Mesendoderm (in vitro differentiated cells): ENCODE measurements around the gene ASXL1.

Experiments
- DNase-seq: peaks from one replicate; pipeline ENCODE4 v3.0.0; 2013
- H2AK5ac ChIP-seq: 2 replicates; pipeline ENCODE4 v1.6.1; 2013; ENCODE audit warnings: low read length, inconsistent platforms
- H2BK120ac ChIP-seq: 2 replicates; pipeline ENCODE4 v1.6.1; 2013; ENCODE audit warnings: low read depth, mild to moderate bottlenecking, low read length, moderate library complexity, mixed read lengths
- H2BK15ac ChIP-seq: replicated peaks from 2 replicates; pipeline ENCODE4 v1.6.1; 2013; ENCODE audit warnings: low read depth, mild to moderate bottlenecking, moderate library complexity
- H2BK5ac ChIP-seq: 2 replicates; pipeline ENCODE4 v1.6.1; 2013; ENCODE audit warnings: low read length, inconsistent platforms
- H3K18ac ChIP-seq: 2 replicates; pipeline ENCODE4 v1.6.1; 2013; ENCODE audit warnings: mild to moderate bottlenecking, low read length, mixed read lengths
- H3K23ac ChIP-seq: one replicate; pipeline ENCODE4 v1.6.1; 2013; ENCODE audit warnings: low read length
- H3K27ac ChIP-seq: 2 replicates; pipeline ENCODE4 v1.5.1; 2013; ENCODE audit warnings: low read depth, mild to moderate bottlenecking, inconsistent platforms, low read length, moderate library complexity
- H3K27me3 ChIP-seq: 2 replicates; pipeline ENCODE4 v1.6.1; 2013; ENCODE audit warnings: low read length, control low read depth, mild to moderate bottlenecking, inconsistent platforms; ENCODE audit not compliant: insufficient read depth, poor library complexity
- H3K36me3 ChIP-seq: 2 replicates; pipeline ENCODE4 v1.6.1; 2013; ENCODE audit warnings: low read length, inconsistent platforms; ENCODE audit not compliant: control insufficient read depth, insufficient read depth
- H3K4ac ChIP-seq: one replicate; pipeline ENCODE4 v1.6.1; 2013; ENCODE audit warnings: low read depth, mild to moderate bottlenecking, low read length, moderate library complexity
- H3K4me1 ChIP-seq: 2 replicates; pipeline ENCODE4 v1.6.1; 2013; ENCODE audit warnings: low read depth, low read length, inconsistent platforms; ENCODE audit not compliant: control insufficient read depth
- H3K4me2 ChIP-seq: 2 replicates; pipeline ENCODE4 v1.6.1; 2013; ENCODE audit warnings: low read length
- H3K4me3 ChIP-seq: 2 replicates; pipeline ENCODE4 v1.5.1; 2013; ENCODE audit warnings: mild to moderate bottlenecking, low read length
- H3K56ac ChIP-seq: one replicate; pipeline ENCODE4 v1.6.1; 2013; ENCODE audit warnings: low read length
- H3K79me1 ChIP-seq: 2 replicates; pipeline ENCODE4 v1.6.1; 2013; ENCODE audit warnings: low read length, inconsistent platforms
- H3K79me2 ChIP-seq: 2 replicates; pipeline ENCODE4 v1.6.1; 2013; ENCODE audit warnings: mild to moderate bottlenecking, low read length; ENCODE audit not compliant: control insufficient read depth, insufficient read depth
- H3K9ac ChIP-seq: 2 replicates; pipeline ENCODE4 v1.6.1; 2013; ENCODE audit warnings: low read length, inconsistent platforms
- H4K5ac ChIP-seq: one replicate; pipeline ENCODE4 v1.6.1; 2013; ENCODE audit warnings: low read length
- H4K8ac ChIP-seq: one replicate; pipeline ENCODE4 v1.6.1; 2013; ENCODE audit warnings: low read depth, mild to moderate bottlenecking, control low read depth, low read length, moderate library complexity
- WGBS: extraction: QIAGEN DNeasy Blood & Tissue Kit; methylation state at CpG from one replicate; pipeline ENCODE4 v1.1.7; 2013; ENCODE audit warnings: low lambda C conversion rate, missing lambda C conversion rate; ENCODE audit not compliant: insufficient coverage; ENCODE audit errors: extremely low coverage; 5-methylcytosine and 5-hydroxymethylcytosine counted together

ASXL1 gene

DNA sequence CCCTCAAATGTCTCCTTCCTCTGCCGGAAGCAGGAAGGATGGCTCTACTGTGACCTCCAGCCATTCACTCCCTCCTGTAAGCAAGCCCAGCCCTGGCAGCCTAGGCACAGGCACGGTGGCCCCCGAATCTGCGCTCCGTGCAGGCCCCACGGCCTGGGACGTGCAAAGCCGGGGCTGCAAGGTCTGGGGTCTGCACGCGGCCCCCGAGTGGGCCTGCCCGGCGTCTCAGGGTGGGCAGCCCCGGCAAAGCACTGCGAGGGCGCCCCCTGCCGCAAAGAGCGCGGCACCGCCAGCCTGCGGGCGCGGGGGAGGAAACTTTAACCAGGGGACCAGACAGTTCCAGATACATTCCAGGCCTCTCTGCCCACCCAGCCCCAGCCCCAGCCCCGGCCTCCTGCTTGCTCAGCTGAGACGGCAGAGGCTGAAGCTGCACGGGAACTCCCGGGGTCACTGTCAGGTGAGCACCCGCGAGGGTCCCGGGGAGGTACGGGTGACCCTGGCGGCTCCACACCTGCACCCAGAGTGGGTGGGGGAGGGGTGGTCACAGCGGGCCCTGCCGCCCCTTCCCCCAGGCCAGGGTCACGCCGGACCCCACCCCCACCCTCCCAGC lies 98.8 kb downstream of the ASXL1 start:
- no peak overlapping the region for H3K18ac ChIP-seq

DNA sequence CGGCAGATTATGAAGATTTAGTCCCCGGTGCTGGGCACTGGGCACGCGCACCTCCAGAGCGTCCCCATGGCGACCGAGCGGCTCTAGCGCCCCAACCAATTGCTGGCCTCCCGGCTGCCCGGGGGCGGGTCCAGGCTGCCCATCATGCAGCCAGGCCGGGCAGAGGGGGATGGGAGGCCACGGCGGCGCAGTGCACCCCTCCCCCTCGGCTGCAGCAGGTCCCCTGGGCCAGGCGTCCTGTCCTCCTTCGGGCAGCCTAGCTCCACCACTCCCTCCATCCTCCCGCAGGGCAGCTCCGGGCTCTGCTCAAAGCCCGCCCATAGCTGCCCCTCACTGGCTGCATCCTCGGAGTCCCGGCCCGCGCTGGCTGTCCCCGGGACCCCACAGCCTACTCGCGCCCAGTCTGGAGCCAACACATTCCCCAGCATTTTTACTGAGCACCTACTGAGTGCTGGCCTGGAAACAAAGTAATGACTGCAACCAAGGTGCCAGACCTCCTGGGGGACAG lies 99.4 kb downstream of the ASXL1 start:
- Histone ChIP-seq H3K79me1 (no peaks in the 10 kb centered on the region), H4K8ac (no peak overlapping the region), H3K36me3 (no peaks in the 10 kb centered on the region), H3K9ac (peak overlapping the region; percentile 0), H4K5ac (no peak overlapping the region), H3K4me1 (peaks cover 2% of the 10 kb centered on the region), H3K27me3 (no peaks in the 10 kb centered on the region), H2AK5ac (no peak overlapping the region), H3K27ac (peak overlapping the region; percentile 66), H3K56ac (no peak overlapping the region), H3K18ac (no peak overlapping the region), H3K23ac (no peak overlapping the region), H3K4ac (no peak overlapping the region), H2BK5ac (no peak overlapping the region), H3K79me2 (no peaks in the 10 kb centered on the region), H3K4me3 (no peak overlapping the region), H2BK15ac (no peak overlapping the region), H2BK120ac (no peak overlapping the region), H3K4me2 (peak overlapping the region; percentile 71)
- WGBS, result no CpG with 5 or more reads among the region's 29 CpGs
- peak; percentile 92 for DNase-seq

More for the DNA sequence above, 98.8 kb downstream of the ASXL1 start:
- Histone ChIP-seq H3K23ac (no peak overlapping the region), H3K36me3 (no peaks in the 10 kb centered on the region), H3K4me3 (peak overlapping the region; percentile 30), H2AK5ac (no peak overlapping the region), H3K9ac (peak overlapping the region; percentile 60), H2BK5ac (no peak overlapping the region), H3K4me1 (peaks cover 2% of the 10 kb centered on the region), H3K56ac (peak overlapping the region; percentile 89), H3K4me2 (peak overlapping the region; percentile 81), H3K27ac (peak overlapping the region; percentile 66), H4K8ac (no peak overlapping the region), H2BK15ac (no peak overlapping the region), H3K79me2 (no peaks in the 10 kb centered on the region), H3K27me3 (no peaks in the 10 kb centered on the region), H4K5ac (no peak overlapping the region), H3K79me1 (no peaks in the 10 kb centered on the region), H2BK120ac (no peak overlapping the region), H3K4ac (no peak overlapping the region)
- no CpG with 5 or more reads among the region's 36 CpGs for WGBS
- peak; percentile 78 for DNase-seq

DNA sequence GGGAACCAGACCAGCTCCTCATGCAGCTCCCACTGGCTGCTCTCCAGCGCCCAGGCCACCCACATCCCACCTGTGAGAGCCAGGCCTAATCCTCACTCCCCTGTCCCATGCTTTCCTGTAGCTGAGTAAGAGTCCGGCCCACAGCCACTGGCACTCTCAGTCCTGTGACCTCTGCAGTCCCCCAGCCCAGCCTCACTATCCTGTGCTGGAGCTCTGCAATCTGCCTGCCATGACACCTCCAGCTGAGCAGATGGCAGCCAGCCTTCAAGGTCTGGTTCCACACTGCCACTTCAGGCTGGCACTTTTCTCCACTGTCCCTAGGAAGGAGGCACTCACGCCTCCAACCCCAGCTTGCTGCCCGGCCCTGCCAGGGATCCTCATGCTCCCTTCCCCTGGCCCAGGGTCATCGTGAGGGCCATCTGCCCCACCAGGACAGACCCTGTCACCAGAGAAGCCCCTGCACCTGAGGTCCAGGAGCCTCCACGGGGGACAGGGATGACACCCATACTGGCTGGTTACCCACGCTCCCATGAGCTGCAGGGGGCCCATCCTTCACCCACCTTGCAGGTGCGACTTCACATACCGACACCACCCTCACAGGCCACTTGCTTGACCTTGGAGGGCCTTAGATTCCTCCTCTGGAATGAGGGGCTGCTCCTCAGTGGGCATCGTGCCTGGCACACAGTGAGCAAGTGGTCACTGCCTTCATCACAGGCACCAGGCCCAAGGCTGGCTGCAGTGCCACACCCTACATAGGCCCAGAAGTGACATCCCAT lies 100.1 kb downstream of the ASXL1 start:
- Histone ChIP-seq H3K79me2 (no peaks in the 10 kb centered on the region), H3K9ac (peak overlapping the region; percentile 0), H3K4me3 (no peak overlapping the region), H4K5ac (no peak overlapping the region), H2BK15ac (no peak overlapping the region), H3K27ac (no peak overlapping the region), H2BK5ac (no peak overlapping the region), H3K4me2 (no peak overlapping the region), H3K4ac (no peak overlapping the region), H3K18ac (no peak overlapping the region), H4K8ac (no peak overlapping the region), H3K27me3 (no peaks in the 10 kb centered on the region), H3K36me3 (no peaks in the 10 kb centered on the region), H3K23ac (no peak overlapping the region), H2AK5ac (no peak overlapping the region), H2BK120ac (no peak overlapping the region), H3K79me1 (no peaks in the 10 kb centered on the region), H3K4me1 (peaks cover 2% of the 10 kb centered on the region), H3K56ac (no peak overlapping the region)
- no CpG with 5 or more reads among the region's 10 CpGs for WGBS
- DNase-seq, result no peak

DNA sequence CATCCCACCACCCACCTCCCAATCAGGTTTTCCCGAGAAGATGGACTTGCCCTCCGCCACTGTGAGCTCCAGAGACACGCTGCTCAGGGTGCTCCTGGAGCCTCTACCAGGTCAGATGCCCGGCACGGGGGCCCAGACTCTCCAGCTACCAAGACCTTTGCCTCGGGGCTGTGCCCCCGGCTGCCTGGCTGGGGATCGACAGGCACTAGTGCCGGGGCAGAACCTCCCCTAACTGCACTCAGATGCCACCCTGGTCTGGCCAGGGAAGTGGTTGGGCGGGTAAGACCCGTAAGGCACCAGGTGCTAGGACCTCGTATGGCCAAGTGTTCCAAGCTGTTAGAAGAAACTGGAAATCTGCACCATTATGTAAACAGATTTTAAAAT lies 100.7 kb downstream of the ASXL1 start:
- Histone ChIP-seq H2AK5ac (no peak overlapping the region), H3K27me3 (no peaks in the 10 kb centered on the region)
- no CpG with 5 or more reads among the region's 12 CpGs for WGBS

DNA sequence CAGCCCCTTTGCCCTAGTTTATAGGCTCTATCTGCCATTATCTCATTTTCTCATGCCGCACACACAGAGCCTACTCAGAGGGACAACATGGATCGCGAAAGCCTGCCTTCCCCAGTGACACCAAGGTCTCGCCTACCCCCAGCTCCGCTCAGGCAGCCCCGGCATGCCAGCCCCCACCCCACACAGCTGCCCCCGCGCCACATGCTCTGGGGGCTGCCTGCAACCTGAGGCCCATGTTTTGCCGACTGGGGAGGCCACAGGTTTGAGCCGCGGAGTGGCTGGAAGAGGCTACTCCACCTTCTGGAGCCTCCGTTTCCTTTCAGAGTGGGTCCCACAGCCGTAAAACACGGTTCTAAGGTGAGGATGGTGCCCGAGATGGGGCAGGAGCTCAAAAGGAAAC lies 102.1 kb downstream of the ASXL1 start:
- DNase-seq, result no peak
- Histone ChIP-seq H3K4me3 (no peak overlapping the region), H3K79me2 (no peaks in the 10 kb centered on the region), H2BK120ac (no peak overlapping the region), H3K4ac (no peak overlapping the region), H3K9ac (no peak overlapping the region), H4K8ac (no peak overlapping the region), H2BK5ac (no peak overlapping the region), H3K23ac (no peak overlapping the region), H3K18ac (no peak overlapping the region), H2AK5ac (no peak overlapping the region), H3K4me1 (peaks cover 2% of the 10 kb centered on the region), H3K56ac (no peak overlapping the region), H2BK15ac (no peak overlapping the region), H3K36me3 (no peaks in the 10 kb centered on the region), H3K79me1 (peaks cover 1% of the 10 kb centered on the region), H4K5ac (no peak overlapping the region), H3K27me3 (no peaks in the 10 kb centered on the region), H3K4me2 (no peak overlapping the region), H3K27ac (no peak overlapping the region)
- WGBS, result no CpG with 5 or more reads among the region's 15 CpGs

More for the DNA sequence above, 100.7 kb downstream of the ASXL1 start:
- Histone ChIP-seq H2BK120ac (no peak overlapping the region), H2BK15ac (no peak overlapping the region), H3K4me2 (no peak overlapping the region), H3K23ac (no peak overlapping the region), H3K4me1 (peaks cover 2% of the 10 kb centered on the region), H3K27ac (no peak overlapping the region), H3K9ac (no peak overlapping the region), H3K18ac (no peak overlapping the region), H3K36me3 (no peaks in the 10 kb centered on the region), H3K56ac (no peak overlapping the region), H3K79me1 (no peaks in the 10 kb centered on the region), H3K4ac (no peak overlapping the region), H3K4me3 (no peak overlapping the region), H3K79me2 (no peaks in the 10 kb centered on the region), H4K8ac (no peak overlapping the region), H2BK5ac (no peak overlapping the region), H4K5ac (no peak overlapping the region)
- no peak for DNase-seq
